ENCODE measurements around the gene C4orf50.

Gene C4orf50

DNA sequence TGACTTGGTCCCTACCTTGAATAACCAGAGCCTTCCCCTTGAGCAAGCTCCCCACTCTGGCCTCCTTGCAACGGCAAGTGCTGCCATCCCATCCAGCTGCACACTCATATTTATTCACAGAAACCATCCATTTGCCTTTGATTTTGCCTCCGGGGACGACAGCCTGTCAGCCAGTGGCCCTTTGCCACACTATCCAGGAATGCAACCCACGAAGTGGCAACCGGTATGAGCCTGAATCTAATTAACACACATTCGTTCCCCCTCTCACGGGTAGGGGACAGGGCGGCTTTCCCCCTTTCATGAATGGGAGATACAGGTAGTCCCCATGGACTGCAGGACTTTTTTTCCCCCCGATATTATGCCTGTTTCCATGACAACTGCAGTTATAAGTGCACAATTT is 140.8 kb downstream of the C4orf50 start:
- in situ Hi-C loops (cut with MboI; ENCODE audit: low pct_unique_long_range_greater_than_20kb, low sequenced_read_pairs, unreplicated experiment): no loop called here
- no peak for DNase-seq (ENCODE audit: low spot score)
- TF ChIP-seq, protein P1, sequence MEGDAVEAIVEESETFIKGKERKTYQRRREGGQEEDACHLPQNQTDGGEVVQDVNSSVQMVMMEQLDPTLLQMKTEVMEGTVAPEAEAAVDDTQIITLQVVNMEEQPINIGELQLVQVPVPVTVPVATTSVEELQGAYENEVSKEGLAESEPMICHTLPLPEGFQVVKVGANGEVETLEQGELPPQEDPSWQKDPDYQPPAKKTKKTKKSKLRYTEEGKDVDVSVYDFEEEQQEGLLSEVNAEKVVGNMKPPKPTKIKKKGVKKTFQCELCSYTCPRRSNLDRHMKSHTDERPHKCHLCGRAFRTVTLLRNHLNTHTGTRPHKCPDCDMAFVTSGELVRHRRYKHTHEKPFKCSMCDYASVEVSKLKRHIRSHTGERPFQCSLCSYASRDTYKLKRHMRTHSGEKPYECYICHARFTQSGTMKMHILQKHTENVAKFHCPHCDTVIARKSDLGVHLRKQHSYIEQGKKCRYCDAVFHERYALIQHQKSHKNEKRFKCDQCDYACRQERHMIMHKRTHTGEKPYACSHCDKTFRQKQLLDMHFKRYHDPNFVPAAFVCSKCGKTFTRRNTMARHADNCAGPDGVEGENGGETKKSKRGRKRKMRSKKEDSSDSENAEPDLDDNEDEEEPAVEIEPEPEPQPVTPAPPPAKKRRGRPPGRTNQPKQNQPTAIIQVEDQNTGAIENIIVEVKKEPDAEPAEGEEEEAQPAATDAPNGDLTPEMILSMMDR (IDR thresholded peaks at IDR 0.05; ENCODE audit: extremely low read depth, insufficient read depth, missing control alignments): no peak

DNA sequence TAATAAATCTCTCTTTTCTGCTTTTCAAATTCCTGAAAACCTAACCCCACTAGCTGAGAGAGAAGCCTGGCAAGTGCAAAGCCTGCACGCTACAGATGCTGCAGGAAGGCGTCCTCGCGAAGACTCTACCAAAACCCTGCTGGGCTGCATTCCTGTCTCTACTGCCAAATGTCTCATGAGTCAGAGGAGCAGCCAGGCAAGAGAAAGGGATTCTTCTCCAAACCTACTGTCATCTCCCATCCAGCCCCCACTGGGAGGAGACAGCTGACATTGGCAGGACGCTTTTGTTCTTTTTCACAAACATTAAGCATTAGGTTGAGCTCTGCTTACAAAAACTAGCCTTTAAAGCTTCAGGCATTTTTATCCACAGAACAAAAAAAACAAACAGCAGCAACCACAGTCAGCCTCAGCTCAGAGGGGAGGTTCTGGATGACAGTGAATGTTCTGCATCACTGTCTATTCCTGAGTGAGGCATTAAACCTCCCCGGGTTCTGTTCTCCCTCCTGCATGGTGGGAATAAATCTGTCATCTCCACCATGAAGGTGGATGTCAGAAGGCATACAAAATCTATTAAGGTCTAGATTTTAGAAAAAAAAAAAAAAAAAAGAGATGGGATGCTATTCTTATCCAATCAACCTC is 143.3 kb downstream of the C4orf50 start:
- TF ChIP-seq, protein P1 (IDR thresholded peaks at IDR 0.05; ENCODE audit: extremely low read depth, insufficient read depth, missing control alignments): no peak
- in situ Hi-C loops (cut with MboI; ENCODE audit: low pct_unique_long_range_greater_than_20kb, low sequenced_read_pairs, unreplicated experiment): no loop called here
- no peak for DNase-seq (ENCODE audit: low spot score)

DNA sequence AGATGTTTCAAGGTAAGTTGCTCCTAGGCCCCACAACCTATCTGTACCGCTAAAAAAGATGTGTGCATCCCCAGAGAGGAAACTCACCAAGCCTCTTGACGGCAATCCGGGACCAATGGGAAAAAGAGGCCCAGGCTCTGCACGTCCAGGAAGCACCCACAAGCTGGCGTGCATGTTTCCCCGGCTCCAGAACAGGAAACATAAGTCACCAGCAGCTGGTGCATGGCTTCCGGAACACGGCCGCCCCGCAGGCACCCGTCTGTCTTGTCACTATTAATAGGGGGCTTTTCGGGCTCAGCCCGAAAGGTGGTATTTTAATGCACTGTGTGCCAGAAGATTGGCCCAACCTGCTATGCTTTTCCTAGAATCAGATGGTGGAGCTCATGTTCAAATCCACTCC is 147.5 kb downstream of the C4orf50 start:
- DNase-seq (ENCODE audit: low spot score): no peak
- TF ChIP-seq, protein P1 (IDR thresholded peaks at IDR 0.05; ENCODE audit: extremely low read depth, insufficient read depth, missing control alignments): no peak
- in situ Hi-C loops (cut with MboI; ENCODE audit: low pct_unique_long_range_greater_than_20kb, low sequenced_read_pairs, unreplicated experiment): no loop called here

DNA sequence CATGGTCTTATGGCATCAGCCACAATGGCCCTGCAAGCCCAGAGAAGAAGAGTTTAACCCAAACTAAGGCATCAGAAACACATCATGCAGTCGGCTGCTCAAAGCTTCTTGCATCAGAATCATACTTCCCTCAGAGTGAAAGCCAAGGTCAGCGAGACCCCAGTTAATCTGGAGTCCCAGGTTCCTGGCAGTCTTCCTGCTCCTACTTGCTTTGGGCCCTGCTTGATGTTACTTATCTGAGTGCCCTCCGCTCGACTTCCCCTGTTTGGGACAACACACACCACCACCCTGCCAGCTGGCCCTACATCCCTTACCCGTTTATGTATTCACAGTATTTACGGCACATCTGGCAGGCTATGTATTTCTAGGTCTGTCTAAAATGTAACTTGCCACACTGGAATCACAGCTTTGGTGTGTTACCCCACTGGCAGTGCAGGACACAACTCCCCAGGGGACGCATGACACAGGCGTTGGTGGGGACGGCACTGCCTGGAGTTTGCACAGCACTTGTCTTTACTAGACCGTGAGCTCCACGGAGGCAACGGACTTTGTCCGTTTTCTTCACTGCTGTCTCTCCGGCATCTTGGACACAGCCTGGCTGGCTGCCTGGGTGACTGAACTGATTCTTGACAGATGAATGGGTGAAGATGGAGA is 148.1 kb downstream of the C4orf50 start:
- in situ Hi-C loops (cut with MboI; ENCODE audit: low pct_unique_long_range_greater_than_20kb, low sequenced_read_pairs, unreplicated experiment): no loop called here
- TF ChIP-seq, protein P1 (IDR thresholded peaks at IDR 0.05; ENCODE audit: extremely low read depth, insufficient read depth, missing control alignments): no peak
- no peak for DNase-seq (ENCODE audit: low spot score)

DNA sequence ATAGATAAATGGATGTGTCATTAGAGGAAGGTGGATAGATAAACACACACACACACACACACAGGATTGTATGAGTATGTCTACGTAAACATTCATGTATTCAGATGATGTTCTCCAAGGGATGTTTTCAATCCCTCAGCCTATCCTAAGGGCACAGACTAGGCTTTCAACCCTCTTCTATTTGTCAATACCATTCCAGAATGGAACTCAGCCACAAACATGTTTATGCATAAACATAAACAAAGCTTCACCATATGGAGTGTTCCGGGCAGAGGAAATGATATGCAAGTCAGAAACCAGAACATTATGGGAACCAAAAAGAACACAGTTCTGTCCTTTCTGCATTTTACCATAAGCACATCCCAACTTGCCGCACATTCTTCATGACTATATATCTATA is 150.4 kb downstream of the C4orf50 start:
- no peak for DNase-seq (ENCODE audit: low spot score)
- in situ Hi-C loops (cut with MboI; ENCODE audit: low pct_unique_long_range_greater_than_20kb, low sequenced_read_pairs, unreplicated experiment): no loop called here
- TF ChIP-seq, protein P1 (IDR thresholded peaks at IDR 0.05; ENCODE audit: extremely low read depth, insufficient read depth, missing control alignments): no peak

DNA sequence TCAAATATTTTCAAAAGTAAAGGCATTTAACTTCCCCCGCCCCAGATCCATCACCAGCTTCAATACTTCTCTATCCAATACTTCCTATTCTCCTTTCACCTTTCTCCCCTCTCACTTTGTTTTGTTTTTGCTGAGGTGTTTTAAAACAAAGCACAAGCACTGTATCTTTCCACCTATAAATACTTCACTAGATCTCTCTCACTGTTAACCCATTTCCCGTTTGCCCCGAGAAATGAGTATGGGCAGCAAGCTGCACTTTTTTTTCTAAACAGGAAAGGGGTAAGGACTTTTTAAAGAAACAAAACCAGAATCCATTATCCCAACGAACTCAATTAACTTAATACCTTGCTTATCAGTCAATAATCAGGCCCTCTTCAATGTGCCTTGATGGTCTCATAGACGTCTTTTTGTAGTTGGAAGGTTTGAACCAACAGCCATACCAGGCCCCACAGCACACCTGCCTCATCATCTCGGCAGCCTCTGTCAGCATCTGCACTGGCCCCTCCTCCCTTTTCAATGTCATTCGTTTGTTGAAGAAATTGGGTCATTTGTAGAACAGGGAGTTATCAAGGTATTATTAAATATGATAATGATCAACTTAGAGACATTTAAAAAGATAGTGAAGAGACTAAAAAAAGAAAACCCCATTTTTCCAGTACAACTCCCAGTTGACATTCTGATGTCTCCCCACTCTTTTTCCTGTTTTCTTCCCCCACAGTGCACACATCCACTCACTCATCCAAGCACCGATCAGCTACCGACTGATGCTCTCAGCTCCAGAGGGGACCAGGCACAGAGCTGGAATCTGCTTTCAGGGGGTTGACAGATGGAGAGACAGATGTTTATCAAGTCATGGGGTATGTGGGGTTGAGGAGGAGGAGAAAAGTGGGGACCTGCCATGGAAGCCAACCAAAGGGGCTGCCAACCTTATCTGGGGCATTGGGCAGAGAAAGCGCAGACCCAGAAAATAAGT is 151.1 kb downstream of the C4orf50 start:
- TF ChIP-seq, protein P1 (IDR thresholded peaks at IDR 0.05; ENCODE audit: extremely low read depth, insufficient read depth, missing control alignments): no peak
- in situ Hi-C loops (cut with MboI; ENCODE audit: low pct_unique_long_range_greater_than_20kb, low sequenced_read_pairs, unreplicated experiment): no loop called here
- no peak for DNase-seq (ENCODE audit: low spot score)
